Thyroid gland (tissue), 4 donors: ENCODE results near the gene FOXP1. TPM values are rescaled to one million over a fixed set of nuclear protein-coding genes. Genes with fewer than 3 reads are reported as not detected.

Experiments used
- DNase-seq, 2 donors: peaks; one replicate each; pipeline ENCODE4 v3.0.0-alpha.2; 2019
- H3K27ac ChIP-seq, 3 donors: fragments of 200-600 bp; sonication (generic); 1 replicate in 2 of 3; 2 replicates in 1 of 3; pipeline ENCODE4 v1.5.1; 2016 to 2019; ENCODE audit warnings: mild to moderate bottlenecking in 1 of 3, moderate library complexity in 1 of 3
- H3K27me3 ChIP-seq: fragments of 200-600 bp; sonication (generic); one replicate; pipeline ENCODE4 v1.5.1; 2019
- H3K36me3 ChIP-seq, 2 donors: fragments of 200-600 bp; sonication (generic); one replicate each; pipeline ENCODE4 v1.5.1; 2016 to 2019
- H3K4me1 ChIP-seq, 2 donors: fragments of 200-600 bp; sonication (generic); one replicate each; pipeline ENCODE4 v1.5.1; 2017 to 2019
- H3K4me3 ChIP-seq, 3 donors: fragments of 200-600 bp; sonication (generic); replicated peaks in 1 of 3; 1 replicate in 2 of 3; 2 replicates in 1 of 3; pipeline ENCODE4 v1.5.1; 2016; ENCODE audit warnings: mild to moderate bottlenecking in 1 of 3
- H3K9me3 ChIP-seq: fragments of 200-600 bp; sonication (generic); one replicate; pipeline ENCODE4 v1.5.1; 2017
- POLR2A ChIP-seq, 2 donors: fragments of 450-650 bp; IDR thresholded peaks; one replicate each; pipeline ENCODE4 v1.6.1; 2017; ENCODE audit warnings: antibody characterized with exemption in 2 of 2, mild to moderate bottlenecking in 2 of 2, moderate library complexity in 1 of 2
- WGBS, 2 donors: methylation state at CpG; one replicate each; pipeline ENCODE4 v1.1.5; 2017; 5-methylcytosine and 5-hydroxymethylcytosine counted together
- intact Hi-C: fragments of 100-400 bp; cut with DNase I; formaldehyde crosslinking; loops from one replicate; pipeline ENCODE4 v1.15.1; 2023
- total RNA-seq, 4 donors: library from RNA; depleted of rRNA; stranded (reverse); fragments of >200 nt; gene quantifications; one replicate each; pipeline ENCODE4 v1.2.3, GENCODE V29; 2016
- TF ChIP-seq, protein P1 (sequence below), 6 experiments: fragments of 200-600 bp in 3 of 6; fragments of 450-650 bp in 3 of 6; sonication (generic) in 3 of 6; IDR thresholded peaks; one replicate each; pipeline ENCODE4 v1.5.1; 2016 to 2019; ENCODE audit warnings: antibody characterized with exemption in 6 of 6, mild to moderate bottlenecking in 2 of 6, inconsistent platforms in 1 of 6, moderate library complexity in 1 of 6

Gene FOXP1
- total RNA-seq, 4 donors from 2014 or later: 111 to 187 (median 141) TPM

DNA sequence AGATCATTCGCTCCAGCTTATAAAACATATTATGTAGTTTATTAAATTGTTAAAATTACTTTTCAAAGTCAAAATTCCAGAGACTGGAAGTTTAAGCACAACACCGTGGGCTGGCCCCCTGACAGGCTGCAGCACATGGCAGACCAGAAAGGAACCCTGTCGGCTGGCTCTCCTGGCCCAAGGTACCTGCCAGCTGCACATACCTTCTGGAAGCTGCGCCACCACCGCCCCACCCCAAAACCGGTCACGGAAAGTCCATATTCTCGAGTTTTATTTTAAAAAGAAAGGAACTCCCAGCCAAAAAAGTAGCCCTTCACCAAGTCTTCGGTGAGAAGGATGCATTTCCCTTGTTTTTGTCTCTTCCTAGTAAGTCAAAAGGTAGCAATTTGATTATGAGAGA is 94.6 kb downstream of the FOXP1 start:
- TF ChIP-seq POLR2A (IDR thresholded peaks at IDR 0.05): no peak
- TF ChIP-seq, protein P1, sequence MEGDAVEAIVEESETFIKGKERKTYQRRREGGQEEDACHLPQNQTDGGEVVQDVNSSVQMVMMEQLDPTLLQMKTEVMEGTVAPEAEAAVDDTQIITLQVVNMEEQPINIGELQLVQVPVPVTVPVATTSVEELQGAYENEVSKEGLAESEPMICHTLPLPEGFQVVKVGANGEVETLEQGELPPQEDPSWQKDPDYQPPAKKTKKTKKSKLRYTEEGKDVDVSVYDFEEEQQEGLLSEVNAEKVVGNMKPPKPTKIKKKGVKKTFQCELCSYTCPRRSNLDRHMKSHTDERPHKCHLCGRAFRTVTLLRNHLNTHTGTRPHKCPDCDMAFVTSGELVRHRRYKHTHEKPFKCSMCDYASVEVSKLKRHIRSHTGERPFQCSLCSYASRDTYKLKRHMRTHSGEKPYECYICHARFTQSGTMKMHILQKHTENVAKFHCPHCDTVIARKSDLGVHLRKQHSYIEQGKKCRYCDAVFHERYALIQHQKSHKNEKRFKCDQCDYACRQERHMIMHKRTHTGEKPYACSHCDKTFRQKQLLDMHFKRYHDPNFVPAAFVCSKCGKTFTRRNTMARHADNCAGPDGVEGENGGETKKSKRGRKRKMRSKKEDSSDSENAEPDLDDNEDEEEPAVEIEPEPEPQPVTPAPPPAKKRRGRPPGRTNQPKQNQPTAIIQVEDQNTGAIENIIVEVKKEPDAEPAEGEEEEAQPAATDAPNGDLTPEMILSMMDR (IDR thresholded peaks at IDR 0.05): no peak
- Histone ChIP-seq H3K36me3 (no peaks in the 10 kb centered on the region), H3K4me1 (no peaks in the 10 kb centered on the region), H3K4me3 (no peak overlapping the region), H3K27me3 (no peaks in the 10 kb centered on the region), H3K9me3 (no peaks in the 10 kb centered on the region), H3K27ac (no peak overlapping the region)
- no peak for DNase-seq
- 82 to 90% methylated on average over 9 of the region's 9 CpGs for WGBS, 2 donors
- intact Hi-C loops: no loop called here

DNA sequence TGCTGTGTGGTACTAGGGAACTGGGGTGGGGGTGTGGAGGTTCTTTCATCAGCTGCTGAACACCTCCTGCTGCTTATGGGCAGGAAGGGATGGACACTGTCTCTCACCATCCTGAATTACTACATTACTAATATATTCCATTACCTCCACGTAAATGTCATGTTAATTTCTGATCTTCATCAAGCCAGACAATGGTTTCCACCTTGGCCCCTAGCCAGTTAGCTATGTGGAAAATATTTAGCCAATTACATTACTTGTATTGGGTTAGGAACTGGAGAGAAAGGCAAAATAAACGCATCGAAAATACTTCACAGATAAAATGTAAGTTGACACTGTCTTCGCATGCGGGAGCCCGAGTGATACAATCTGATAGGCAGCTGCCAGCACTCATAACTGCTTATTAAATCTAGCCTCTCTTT is 95.1 kb downstream of the FOXP1 start:
- DNase-seq: no peak
- WGBS, 2 donors: 75 to 86% methylated on average over 6 of the region's 6 CpGs
- H3K27me3 ChIP-seq: no peaks in the 10 kb centered on the region
- H3K36me3 ChIP-seq: no peaks in the 10 kb centered on the region
- intact Hi-C loops: no loop called here
- TF ChIP-seq, protein P1 (IDR thresholded peaks at IDR 0.05): no peak
- TF ChIP-seq POLR2A (IDR thresholded peaks at IDR 0.05): no peak
- no peaks in the 10 kb centered on the region for H3K4me1 ChIP-seq
- no peaks in the 10 kb centered on the region for H3K9me3 ChIP-seq
- H3K27ac ChIP-seq: no peak overlapping the region
- H3K4me3 ChIP-seq: no peak overlapping the region

DNA sequence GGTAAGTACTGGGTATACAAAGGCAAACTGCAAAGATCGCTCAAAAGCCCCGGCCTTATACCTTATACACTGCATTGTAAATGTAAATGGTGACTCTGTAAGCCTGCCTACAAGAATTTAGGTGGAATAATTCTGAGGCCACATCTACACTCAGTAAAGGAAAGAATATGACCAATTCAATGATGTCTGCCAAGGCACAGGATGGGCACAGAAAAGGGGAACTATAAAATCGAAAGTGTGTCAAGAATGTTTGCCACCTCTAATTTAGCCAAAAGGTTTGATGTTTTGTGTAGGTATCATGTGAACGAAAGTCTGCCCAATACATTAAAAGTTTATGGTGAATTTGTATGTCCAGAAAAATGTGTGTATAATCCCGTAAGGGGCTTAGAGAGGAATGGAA is 96.1 kb downstream of the FOXP1 start:
- no peak overlapping the region for H3K4me3 ChIP-seq
- H3K27me3 ChIP-seq: no peaks in the 10 kb centered on the region
- no peak for TF ChIP-seq POLR2A (IDR thresholded peaks at IDR 0.05)
- TF ChIP-seq, protein P1 (IDR thresholded peaks at IDR 0.05): no peak
- DNase-seq: no peak
- H3K27ac ChIP-seq: no peak overlapping the region
- H3K4me1 ChIP-seq: no peaks in the 10 kb centered on the region
- no peaks in the 10 kb centered on the region for H3K9me3 ChIP-seq
- 80 to 84% methylated on average over 5 of the region's 5 CpGs for WGBS, 2 donors
- intact Hi-C loops: no loop called here
- H3K36me3 ChIP-seq: no peaks in the 10 kb centered on the region

DNA sequence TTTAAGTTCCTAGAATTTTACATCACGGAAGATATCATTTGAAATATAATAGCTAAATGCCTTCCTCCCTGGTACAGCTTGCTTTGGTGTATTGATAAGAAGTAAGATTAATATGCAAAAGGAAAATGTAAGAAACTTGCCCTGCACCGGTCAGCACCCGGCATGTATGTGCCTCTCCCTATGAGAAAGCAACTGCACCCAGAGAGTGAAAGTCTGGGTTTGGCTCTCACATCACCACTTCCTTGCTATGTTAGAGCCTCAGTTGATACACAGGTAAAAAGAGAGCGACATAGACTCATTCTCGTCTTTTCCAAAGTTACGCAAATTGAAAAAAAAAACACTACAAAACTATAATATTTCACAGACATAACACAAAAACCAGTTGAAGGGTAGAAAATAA is 96.7 kb downstream of the FOXP1 start:
- no peak for DNase-seq
- H3K4me1 ChIP-seq: no peaks in the 10 kb centered on the region
- H3K27ac ChIP-seq: no peak overlapping the region
- no peak for TF ChIP-seq POLR2A (IDR thresholded peaks at IDR 0.05)
- TF ChIP-seq, protein P1 (IDR thresholded peaks at IDR 0.05): no peak
- H3K4me3 ChIP-seq: no peak overlapping the region
- 85 to 86% methylated on average over 6 of the region's 6 CpGs for WGBS, 2 donors
- H3K27me3 ChIP-seq: no peaks in the 10 kb centered on the region
- no peaks in the 10 kb centered on the region for H3K9me3 ChIP-seq
- intact Hi-C loops: no loop called here
- H3K36me3 ChIP-seq: no peaks in the 10 kb centered on the region

DNA sequence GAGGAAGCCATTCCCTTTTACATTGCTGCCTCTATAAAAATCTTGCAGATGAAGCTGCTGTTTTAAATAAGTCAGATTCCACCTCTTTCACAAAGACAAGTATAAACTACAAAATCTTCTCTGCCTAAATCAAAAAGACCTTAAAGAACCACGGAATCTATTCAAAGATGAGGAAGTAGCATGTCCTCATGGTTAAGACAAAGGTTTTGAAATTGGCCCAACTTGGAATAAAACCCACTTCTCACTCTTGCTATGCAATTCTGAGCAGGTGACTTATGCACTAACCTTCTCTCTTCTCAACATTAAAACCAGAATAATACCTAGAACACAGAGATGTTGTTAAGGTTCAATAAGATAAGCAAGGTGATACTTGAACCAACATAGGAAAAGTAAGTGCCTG is 97.6 kb downstream of the FOXP1 start:
- H3K36me3 ChIP-seq: no peaks in the 10 kb centered on the region
- H3K9me3 ChIP-seq: no peaks in the 10 kb centered on the region
- no peak for DNase-seq
- H3K4me3 ChIP-seq: no peak overlapping the region
- H3K27me3 ChIP-seq: no peaks in the 10 kb centered on the region
- H3K27ac ChIP-seq: no peak overlapping the region
- intact Hi-C loops: no loop called here
- TF ChIP-seq, protein P1 (IDR thresholded peaks at IDR 0.05): no peak
- TF ChIP-seq POLR2A (IDR thresholded peaks at IDR 0.05): no peak
- 72 to 93% methylated on average over 1 of the region's 1 CpG for WGBS, 2 donors
- H3K4me1 ChIP-seq: no peaks in the 10 kb centered on the region
